Right cardiac atrium (tissue), 5 donors: Measurements from ENCODE around the gene NCAN. TPM values are rescaled to one million over a fixed set of nuclear protein-coding genes. Genes with fewer than 3 reads are reported as not detected.

Experiments
- ATAC-seq, 2 donors: fragments of 200-7000 bp; cut with Tn5 transposase; one replicate each; pipeline versions ENCODE4 v1.8.0 to v1.9.1; 2020; ENCODE audit warnings: moderate library complexity in 2 of 2, mild to moderate bottlenecking in 1 of 2
- DNase-seq, 3 donors: peaks; one replicate each; pipeline ENCODE4 v3.0.0-alpha.2; 2020
- H3K27ac ChIP-seq: one replicate; pipeline ENCODE4 v1.5.1; 2013; ENCODE audit warnings: mild to moderate bottlenecking, low read length, control low read depth, moderate library complexity
- H3K27me3 ChIP-seq: one replicate; pipeline ENCODE4 v1.6.1; 2013; ENCODE audit not compliant: control insufficient read depth, insufficient read depth
- H3K4me1 ChIP-seq: one replicate; pipeline ENCODE4 v1.6.1; 2013; ENCODE audit warnings: low read length; ENCODE audit not compliant: control insufficient read depth, insufficient read depth
- H3K4me3 ChIP-seq: one replicate; pipeline ENCODE4 v1.5.1; 2013; ENCODE audit warnings: low read length, control low read depth
- H3K9me3 ChIP-seq: one replicate; pipeline ENCODE4 v1.6.1; 2013; ENCODE audit warnings: low read length; ENCODE audit not compliant: control insufficient read depth
- whole genome bisulfite sequencing: extraction: QIAGEN DNeasy Blood & Tissue Kit; methylation state at CpG from one replicate; pipeline ENCODE4 v1.1.7; 2013; 5-methylcytosine and 5-hydroxymethylcytosine counted together
- intact Hi-C, 4 donors: fragments of 100-400 bp; cut with DNase I; formaldehyde crosslinking; loops; one replicate each; pipeline versions ENCODE4 v1.11.0 to v1.14.0; 2022 to 2023
- polyA plus RNA-seq: library from polyadenylated mRNA; stranded (reverse); fragments of 200-250 nt; gene quantifications from one replicate; pipeline ENCODE4 v1.2.3, GENCODE V29; 2013
- total RNA-seq, 4 donors: library from RNA; stranded (reverse); fragmentation: NEBNext Ultra II Directional; extraction: Animal tissue kit (Norgen Biotek cat#: 25700); gene quantifications; one replicate each; pipeline ENCODE4 v1.2.1, GENCODE V29; 2021
- donor health status: healthy with polysubstance abuse.
- donor health status: DM: no; HTN: yes; CAD: no.
- donor health status: DM: no; HTN: no; CAD: no.
- donor health status: DM: no; HTN: yes; CAD: no; lungs with severe emphysema.
- donor health status: DM: yes; HTN: yes; CAD: no.

NCAN gene
- total and polyA plus RNA-seq, 5 donors = not detected

- H3K27ac ChIP-seq = no peak overlapping the region
- H3K9me3 ChIP-seq = no peaks in the 10 kb centered on the region
- H3K4me3 ChIP-seq = no peak overlapping the region
- H3K27me3 ChIP-seq = no peaks in the 10 kb centered on the region
- ATAC-seq (no peak), DNase-seq (no peak)
- no peaks in the 10 kb centered on the region for H3K4me1 ChIP-seq
- 6% methylated on average over 31 of the region's 31 CpGs for WGBS
- intact Hi-C loops = no loop called here
These were observed 50.7 kb downstream of the NCAN start for GRCh38 chr19:19262190-19263057.

GRCh38 chr19:19263886-19264487 is 52.2 kb downstream of the NCAN start:
- WGBS = 84% methylated on average over 7 of the region's 7 CpGs
- Histone ChIP-seq H3K27me3 (no peaks in the 10 kb centered on the region), H3K9me3 (no peaks in the 10 kb centered on the region), H3K4me1 (no peaks in the 10 kb centered on the region), H3K27ac (no peak overlapping the region), H3K4me3 (no peak overlapping the region)
- no peak for DNase-seq
- intact Hi-C loops = no loop called here
- ATAC-seq = no peak

GRCh38 chr19:19267305-19267704 is 55.5 kb downstream of the NCAN start:
- Histone ChIP-seq H3K27me3 (no peaks in the 10 kb centered on the region), H3K4me3 (no peak overlapping the region), H3K9me3 (no peaks in the 10 kb centered on the region), H3K27ac (no peak overlapping the region), H3K4me1 (no peaks in the 10 kb centered on the region)
- 98% methylated on average over 3 of the region's 3 CpGs for WGBS
- intact Hi-C loops = no loop called here
- ATAC-seq (no peak), DNase-seq (no peak)

- H3K4me3 ChIP-seq = no peak overlapping the region
- ATAC-seq = no peak
- H3K9me3 ChIP-seq = no peaks in the 10 kb centered on the region
- H3K27me3 ChIP-seq = no peaks in the 10 kb centered on the region
- DNase-seq = no peak
- no peaks in the 10 kb centered on the region for H3K4me1 ChIP-seq
- WGBS = 80% methylated on average over 10 of the region's 10 CpGs
- H3K27ac ChIP-seq = no peak overlapping the region
- intact Hi-C loops = no loop called here
These were observed 57.0 kb downstream of the NCAN start for GRCh38 chr19:19268453-19269385.

- DNase-seq (no peak), ATAC-seq (no peak)
- no peak overlapping the region for H3K27ac ChIP-seq
- WGBS = 76% methylated on average over 18 of the region's 18 CpGs
- no peaks in the 10 kb centered on the region for H3K27me3 ChIP-seq
- H3K4me3 ChIP-seq = no peak overlapping the region
- intact Hi-C loops = no loop called here
- no peaks in the 10 kb centered on the region for H3K4me1 ChIP-seq
- no peaks in the 10 kb centered on the region for H3K9me3 ChIP-seq
These were observed 58.4 kb downstream of the NCAN start for GRCh38 chr19:19269952-19270694.

GRCh38 chr19:19270749-19271571 is 59.2 kb downstream of the NCAN start:
- ATAC-seq (no peak), DNase-seq (no peak)
- no peak overlapping the region for H3K27ac ChIP-seq
- no peaks in the 10 kb centered on the region for H3K4me1 ChIP-seq
- H3K9me3 ChIP-seq = no peaks in the 10 kb centered on the region
- intact Hi-C loops = no loop called here
- 89% methylated on average over 8 of the region's 8 CpGs for WGBS
- H3K4me3 ChIP-seq = no peak overlapping the region
- no peaks in the 10 kb centered on the region for H3K27me3 ChIP-seq

GRCh38 chr19:19271828-19272599 is 60.3 kb downstream of the NCAN start:
- Histone ChIP-seq H3K27ac (no peak overlapping the region), H3K27me3 (no peaks in the 10 kb centered on the region), H3K4me1 (no peaks in the 10 kb centered on the region), H3K4me3 (no peak overlapping the region), H3K9me3 (no peaks in the 10 kb centered on the region)
- intact Hi-C loops = no loop called here
- 90% methylated on average over 8 of the region's 8 CpGs for WGBS
- DNase-seq (no peak), ATAC-seq (no peak)

GRCh38 chr19:19274146-19274545 is 62.4 kb downstream of the NCAN start:
- Histone ChIP-seq H3K27me3 (no peaks in the 10 kb centered on the region), H3K27ac (no peak overlapping the region), H3K4me1 (no peaks in the 10 kb centered on the region), H3K9me3 (no peaks in the 10 kb centered on the region), H3K4me3 (no peak overlapping the region)
- intact Hi-C loops = no loop called here
- 74% methylated on average over 8 of the region's 8 CpGs for WGBS
- ATAC-seq (no peak), DNase-seq (no peak)

GRCh38 chr19:19274716-19275565 is 63.2 kb downstream of the NCAN start:
- Histone ChIP-seq H3K27me3 (no peaks in the 10 kb centered on the region), H3K4me3 (no peak overlapping the region), H3K9me3 (no peaks in the 10 kb centered on the region), H3K4me1 (no peaks in the 10 kb centered on the region), H3K27ac (no peak overlapping the region)
- DNase-seq = no peak
- intact Hi-C loops = no loop called here
- WGBS = 75% methylated on average over 9 of the region's 9 CpGs
- ATAC-seq = no peak
